Astrocyte (in vitro differentiated cells and primary cell): ENCODE data around the gene ITPKA. TPM values are rescaled to one million over a fixed set of nuclear protein-coding genes. Genes with fewer than 3 reads are reported as not detected.

Experiments used
- DNase-seq: peaks from one replicate; pipeline ENCODE4 v3.0.0-alpha.2; 2010; ENCODE audit warnings: low read depth
- FAIRE-seq: peaks from 2 replicates; lab custom pipeline; 2011; peaks lifted over from hg19 to GRCh38; lab: Jason Lieb, UNC
- H2AFZ ChIP-seq: 2 replicates; pipeline ENCODE4 v1.6.0; 2012; ENCODE audit warnings: low read depth, low read length, inconsistent platforms
- H3K27ac ChIP-seq: 2 replicates; pipeline ENCODE4 v1.5.1; 2011; ENCODE audit warnings: low read depth, low read length, inconsistent platforms
- H3K27me3 ChIP-seq: 2 replicates; pipeline ENCODE4 v1.6.0; 2011; ENCODE audit warnings: low read length, inconsistent platforms; ENCODE audit not compliant: insufficient read depth
- H3K36me3 ChIP-seq: 2 replicates; pipeline ENCODE4 v1.5.1; 2011; ENCODE audit warnings: low read length, inconsistent platforms; ENCODE audit not compliant: insufficient read depth
- H3K4me1 ChIP-seq: 2 replicates; pipeline ENCODE4 v1.5.1; 2011; ENCODE audit warnings: low read length, inconsistent platforms; ENCODE audit not compliant: insufficient read depth
- H3K4me2 ChIP-seq: 2 replicates; pipeline ENCODE4 v1.6.0; 2012; ENCODE audit warnings: low read length, inconsistent platforms
- H3K4me3 ChIP-seq: 2 replicates; pipeline ENCODE4 v1.5.1; 2011; ENCODE audit warnings: low read depth, mild to moderate bottlenecking, low read length, inconsistent platforms; ENCODE audit not compliant: insufficient read depth
- H3K79me2 ChIP-seq: 2 replicates; pipeline ENCODE4 v1.6.0; 2012; ENCODE audit warnings: mild to moderate bottlenecking, low read length, inconsistent platforms; ENCODE audit not compliant: insufficient read depth
- H3K9ac ChIP-seq: 2 replicates; pipeline ENCODE4 v1.6.0; 2012; ENCODE audit warnings: mild to moderate bottlenecking, low read length, inconsistent platforms
- H3K9me3 ChIP-seq: 2 replicates; pipeline ENCODE4 v1.5.1; 2012; ENCODE audit warnings: low read depth, mild to moderate bottlenecking, low read length, inconsistent platforms; ENCODE audit not compliant: insufficient read depth
- H4K20me1 ChIP-seq: 2 replicates; pipeline ENCODE4 v1.6.0; 2012; ENCODE audit warnings: low read length, inconsistent platforms; ENCODE audit not compliant: insufficient read depth
- H3K27ac Mint-ChIP-seq: one replicate; pipeline ENCODE4 v1.8.0; 2021; ENCODE audit warnings: mild to moderate bottlenecking, mixed read lengths; ENCODE audit not compliant: unreplicated experiment
- H3K27me3 Mint-ChIP-seq: one replicate; pipeline ENCODE4 v1.8.0; 2021; ENCODE audit warnings: low read depth, mixed read lengths; ENCODE audit not compliant: unreplicated experiment
- H3K36me3 Mint-ChIP-seq: one replicate; pipeline ENCODE4 v1.8.0; 2021; ENCODE audit warnings: low read depth, mixed read lengths; ENCODE audit not compliant: unreplicated experiment
- H3K4me1 Mint-ChIP-seq: one replicate; pipeline ENCODE4 v1.8.0; 2021; ENCODE audit warnings: low read depth, mixed read lengths; ENCODE audit not compliant: unreplicated experiment
- H3K4me3 Mint-ChIP-seq: one replicate; pipeline ENCODE4 v1.8.0; 2021; ENCODE audit warnings: mild to moderate bottlenecking, moderate library complexity, mixed read lengths; ENCODE audit not compliant: unreplicated experiment
- H3K9me3 Mint-ChIP-seq: one replicate; pipeline ENCODE4 v1.8.0; 2021; ENCODE audit warnings: mild to moderate bottlenecking, mixed read lengths; ENCODE audit not compliant: unreplicated experiment
- CTCF ChIP-seq: IDR thresholded peaks from 2 replicates; pipeline ENCODE4 v1.5.1; 2011; ENCODE audit warnings: low read depth, mild to moderate bottlenecking, inconsistent platforms, low read length, moderate library complexity; ENCODE audit not compliant: insufficient read depth
- EZH2 ChIP-seq: IDR thresholded peaks from 2 replicates; pipeline ENCODE4 v1.6.1; 2012; ENCODE audit warnings: mild to moderate bottlenecking, low read length, inconsistent platforms; ENCODE audit not compliant: insufficient read depth
- total RNA-seq: library from RNA; stranded (reverse); gene quantifications from 2 replicates; pipeline ENCODE4 v1.2.1, GENCODE V29; 2021

ITPKA gene
- total RNA-seq, 1 donor from 2014 or later = 1.2 TPM

GRCh38 chr15:41550066-41550775, 56.5 kb downstream of the ITPKA start:
- Histone ChIP-seq H3K36me3 (no peaks in the 10 kb centered on the region), H3K27ac (no peak overlapping the region), H3K9ac (no peak overlapping the region), H3K9me3 (no peaks in the 10 kb centered on the region), H3K4me3 (no peak overlapping the region), H3K79me2 (no peaks in the 10 kb centered on the region), H3K4me2 (no peak overlapping the region), H4K20me1 (no peaks in the 10 kb centered on the region), H3K4me1 (peaks cover 5% of the 10 kb centered on the region), H2AFZ (no peak overlapping the region), H3K27me3 (peaks cover 3% of the 10 kb centered on the region)
- DNase-seq = no peak
- Mint-ChIP-seq H3K27ac (no peak overlapping the region), H3K4me3 (no peak overlapping the region), H3K4me1 (peaks cover 10% of the 10 kb centered on the region), H3K9me3 (no peaks in the 10 kb centered on the region), H3K36me3 (no peaks in the 10 kb centered on the region), H3K27me3 (no peaks in the 10 kb centered on the region)
- TF ChIP-seq EZH2 = no peak
- TF ChIP-seq CTCF = no peak
- no peak for FAIRE-seq

Other genes starting within 250 kb of the ITPKA start
- 1.2 and 1.7 TPM in 2 replicates for gene OIP5, start 161.3 kb upstream of the ITPKA start, total RNA-seq
- 6.5 and 7.7 TPM in 2 replicates for gene NUSAP1, start 161.0 kb upstream of the ITPKA start, total RNA-seq
- gene NDUFAF1, start 91.4 kb upstream of the ITPKA start, total RNA-seq = 19.1 and 19.9 TPM in 2 replicates
- gene RTF1, start 76.8 kb upstream of the ITPKA start, total RNA-seq = 37.8 and 42.0 TPM in 2 replicates
- 0.14 TPM in 1 of 2 replicates, not detected in the other for gene LTK, start 20.0 kb downstream of the ITPKA start, total RNA-seq
- 35.9 and 39.1 TPM in 2 replicates for gene RPAP1, start 50.4 kb downstream of the ITPKA start, total RNA-seq
- gene TYRO3, start 65.3 kb downstream of the ITPKA start, total RNA-seq = 28.5 and 34.0 TPM in 2 replicates
- 28.4 and 32.6 TPM in 2 replicates for gene MGA, start 166.5 kb downstream of the ITPKA start, total RNA-seq